Measurements from ENCODE around the gene ZBTB46. TPM values are rescaled to one million over a fixed set of nuclear protein-coding genes. Genes with fewer than 3 reads are reported as not detected.

ZBTB46 gene
- total and polyA plus RNA-seq, 10 of the 15 experiments (the other 5 are each of a cell fraction or from before 2014, with no cell fraction given), result 0.15 to 0.92 (median 0.34) TPM

GRCh38 chr20:63744158-63744557, 86.9 kb downstream of the ZBTB46 start:
- Histone ChIP-seq H3K27me3 (replicated peaks in 1 of 2; ENCODE audit: control insufficient read depth in 2 of 2, insufficient read depth in 2 of 2, low read length in 1 of 2) (no peaks in the 10 kb centered on the region), H3K79me2 (ENCODE audit: control insufficient read depth, insufficient read depth, low read length) (peaks cover 5% of the 10 kb centered on the region), H3K27ac (ENCODE audit: control insufficient read depth, insufficient read depth) (no peak overlapping the region), H4K20me1 (ENCODE audit: control insufficient read depth, insufficient read depth) (no peaks in the 10 kb centered on the region), H3K36me3 (ENCODE audit: control insufficient read depth in 2 of 2, insufficient read depth in 2 of 2, low read length in 1 of 2) (peaks cover 0 to 4% of the 10 kb centered on the region in 2 experiments; a peak in 2 of 4 replicates), H3K4me1 (ENCODE audit: control insufficient read depth, insufficient read depth, low read length) (peaks cover 8% of the 10 kb centered on the region; the same call in 1 of the 2 replicates), H3K4me2 (ENCODE audit: control insufficient read depth, insufficient read depth) (no peak overlapping the region), H3K4me3 (no peak overlapping the region), H3K9me3 (replicated peaks; ENCODE audit: control insufficient read depth, insufficient read depth, low read length) (no peaks in the 10 kb centered on the region), H2AFZ (ENCODE audit: control insufficient read depth, low read depth, low read length) (no peak overlapping the region), H3K9ac (ENCODE audit: control insufficient read depth, insufficient read depth, low read length) (no peak overlapping the region)
- ChIA-PET SMC1A (ENCODE audit: uncharacterized antibody, unreplicated experiment) (interaction anchor here (0.6 kb wide), 1 partner anchor 20 kb away, joined by 3 read pairs; no protein-coding TSS in a partner anchor), RAD21 (ENCODE audit: unreplicated experiment) (no interaction called here), CTCF (interaction anchor here (0.8 kb wide), 1 partner anchor 102 kb away, joined by 3 read pairs; no protein-coding TSS in a partner anchor), POLR2A (no interaction called here)
- FAIRE-seq (no peak), DNase-seq (ENCODE audit: low read depth, low spot score) (no peak), ATAC-seq (no peak)
- in situ Hi-C loops (cut with MboI), result no loop called here
- no TSS peak for BruUV-seq (replicated peaks)
- 49% methylated on average over 4 of the region's 4 CpGs for WGBS (ENCODE audit: insufficient coverage, insufficient replicate concordance, low lambda C conversion rate, missing lambda C conversion rate)
- TF ChIP-seq TAF1 (IDR thresholded peaks at IDR 0.05; ENCODE audit: borderline replicate concordance, low read depth, low read length), result no peak
- no peak for TF ChIP-seq FOS (IDR thresholded peaks at IDR 0.05; ENCODE audit: borderline replicate concordance, extremely low read depth, insufficient read length)
- TF ChIP-seq, protein P1, sequence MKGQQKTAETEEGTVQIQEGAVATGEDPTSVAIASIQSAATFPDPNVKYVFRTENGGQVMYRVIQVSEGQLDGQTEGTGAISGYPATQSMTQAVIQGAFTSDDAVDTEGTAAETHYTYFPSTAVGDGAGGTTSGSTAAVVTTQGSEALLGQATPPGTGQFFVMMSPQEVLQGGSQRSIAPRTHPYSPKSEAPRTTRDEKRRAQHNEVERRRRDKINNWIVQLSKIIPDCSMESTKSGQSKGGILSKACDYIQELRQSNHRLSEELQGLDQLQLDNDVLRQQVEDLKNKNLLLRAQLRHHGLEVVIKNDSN (IDR thresholded peaks at IDR 0.05; ENCODE audit: borderline replicate concordance, extremely low read length, insufficient read depth, low read depth, low read length), result no peak
- TF ChIP-seq ZNF217 (IDR thresholded peaks at IDR 0.05), result no peak
- TF ChIP-seq, protein P2, sequence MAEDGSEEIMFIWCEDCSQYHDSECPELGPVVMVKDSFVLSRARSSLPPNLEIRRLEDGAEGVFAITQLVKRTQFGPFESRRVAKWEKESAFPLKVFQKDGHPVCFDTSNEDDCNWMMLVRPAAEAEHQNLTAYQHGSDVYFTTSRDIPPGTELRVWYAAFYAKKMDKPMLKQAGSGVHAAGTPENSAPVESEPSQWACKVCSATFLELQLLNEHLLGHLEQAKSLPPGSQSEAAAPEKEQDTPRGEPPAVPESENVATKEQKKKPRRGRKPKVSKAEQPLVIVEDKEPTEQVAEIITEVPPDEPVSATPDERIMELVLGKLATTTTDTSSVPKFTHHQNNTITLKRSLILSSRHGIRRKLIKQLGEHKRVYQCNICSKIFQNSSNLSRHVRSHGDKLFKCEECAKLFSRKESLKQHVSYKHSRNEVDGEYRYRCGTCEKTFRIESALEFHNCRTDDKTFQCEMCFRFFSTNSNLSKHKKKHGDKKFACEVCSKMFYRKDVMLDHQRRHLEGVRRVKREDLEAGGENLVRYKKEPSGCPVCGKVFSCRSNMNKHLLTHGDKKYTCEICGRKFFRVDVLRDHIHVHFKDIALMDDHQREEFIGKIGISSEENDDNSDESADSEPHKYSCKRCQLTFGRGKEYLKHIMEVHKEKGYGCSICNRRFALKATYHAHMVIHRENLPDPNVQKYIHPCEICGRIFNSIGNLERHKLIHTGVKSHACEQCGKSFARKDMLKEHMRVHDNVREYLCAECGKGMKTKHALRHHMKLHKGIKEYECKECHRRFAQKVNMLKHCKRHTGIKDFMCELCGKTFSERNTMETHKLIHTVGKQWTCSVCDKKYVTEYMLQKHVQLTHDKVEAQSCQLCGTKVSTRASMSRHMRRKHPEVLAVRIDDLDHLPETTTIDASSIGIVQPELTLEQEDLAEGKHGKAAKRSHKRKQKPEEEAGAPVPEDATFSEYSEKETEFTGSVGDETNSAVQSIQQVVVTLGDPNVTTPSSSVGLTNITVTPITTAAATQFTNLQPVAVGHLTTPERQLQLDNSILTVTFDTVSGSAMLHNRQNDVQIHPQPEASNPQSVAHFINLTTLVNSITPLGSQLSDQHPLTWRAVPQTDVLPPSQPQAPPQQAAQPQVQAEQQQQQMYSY (CRISPR knock-in tag; IDR thresholded peaks at IDR 0.05), result no peak
- no peak for TF ChIP-seq YY1 (IDR thresholded peaks at IDR 0.05; ENCODE audit: low read depth, low read length)
- intact Hi-C loops (cut with micrococcal nuclease; ENCODE audit: unreplicated experiment), result no loop called here

Measured in GM12878 (cell line).